ENCODE measurements around the gene PHYH. TPM values are rescaled to one million over a fixed set of nuclear protein-coding genes. Genes with fewer than 3 reads are reported as not detected.

PHYH gene
- total RNA-seq, 2 experiments from 2014 or later = 8.5 to 10.0 TPM

DNA sequence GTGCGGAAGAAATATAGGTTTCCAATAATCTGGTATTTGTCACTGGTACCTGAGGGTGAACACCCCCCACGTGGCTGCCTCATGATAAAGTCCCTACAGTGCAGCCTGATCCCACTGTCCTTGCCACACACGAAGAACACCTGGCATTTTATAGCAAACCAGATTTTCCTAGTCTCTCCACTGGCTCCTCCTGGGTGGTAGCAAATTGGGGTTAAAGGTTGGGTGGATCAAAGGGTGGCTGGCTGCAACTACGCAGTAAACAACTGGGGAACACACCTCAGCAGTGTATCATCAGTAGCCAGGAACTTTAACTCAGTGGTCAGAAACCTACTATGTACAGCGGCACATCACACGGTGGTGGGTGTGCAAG is 37.9 kb upstream of the PHYH start:
- H3K27ac Mint-ChIP-seq = no peak overlapping the region

GRCh38 chr10:13337128-13337826 is 37.4 kb upstream of the PHYH start:
- Histone ChIP-seq H3K4me3 (ENCODE audit: low read length) (no peak overlapping the region), H3K36me3 (ENCODE audit: insufficient read depth, low read length) (peaks cover 39% of the 10 kb centered on the region), H3K4me1 (ENCODE audit: insufficient read depth, low read length) (peaks cover 11% of the 10 kb centered on the region), H3K27ac (ENCODE audit: low read depth in 1 of 2, low read length in 2 of 2) (no peak overlapping the region), H3K9me3 (ENCODE audit: control insufficient read depth in 1 of 2, insufficient read depth in 1 of 2, low read length in 2 of 2) (no peaks in the 10 kb centered on the region), H3K27me3 (ENCODE audit: control insufficient read depth in 1 of 2, insufficient read depth in 2 of 2, low read length in 2 of 2) (no peaks in the 10 kb centered on the region)
- Mint-ChIP-seq H3K27ac (no peak overlapping the region), H3K4me3 (no peak overlapping the region), H3K36me3 (ENCODE audit: low read depth) (peaks cover 65% of the 10 kb centered on the region), H3K9me3 (no peaks in the 10 kb centered on the region), H3K4me1 (ENCODE audit: low read depth) (peaks cover 38% of the 10 kb centered on the region), H3K27me3 (no peaks in the 10 kb centered on the region)
- DNase-seq (no peak), ATAC-seq (ENCODE audit: poor library complexity) (no peak)
- ChIA-PET CTCF (interaction anchor here (1.3 kb wide), 1 partner anchor 35 kb away, joined by 4 read pairs; no protein-coding TSS in a partner anchor), POLR2A (interaction anchor here (1.0 kb wide), 1 partner anchor 11 kb away, joined by 3 read pairs; no protein-coding TSS in a partner anchor)
- intact Hi-C loops (cut with DNase I, micrococcal nuclease) = no loop called here
- no peak for TF ChIP-seq CTCF (IDR thresholded peaks at IDR 0.05)

More for the DNA sequence above, 37.9 kb upstream of the PHYH start:
- Histone ChIP-seq H3K27me3 (ENCODE audit: control insufficient read depth in 1 of 2, insufficient read depth in 2 of 2, low read length in 2 of 2) (no peaks in the 10 kb centered on the region), H3K4me3 (ENCODE audit: low read length) (no peak overlapping the region), H3K36me3 (ENCODE audit: insufficient read depth, low read length) (peaks cover 34% of the 10 kb centered on the region), H3K27ac (ENCODE audit: low read depth in 1 of 2, low read length in 2 of 2) (no peak overlapping the region), H3K9me3 (ENCODE audit: control insufficient read depth in 1 of 2, insufficient read depth in 1 of 2, low read length in 2 of 2) (no peaks in the 10 kb centered on the region), H3K4me1 (ENCODE audit: insufficient read depth, low read length) (peaks cover 11% of the 10 kb centered on the region)
- no peak for TF ChIP-seq CTCF (IDR thresholded peaks at IDR 0.05)
- ChIA-PET POLR2A (no interaction called here), CTCF (no interaction called here)
- no peak for ATAC-seq (ENCODE audit: poor library complexity)
- H3K4me3 Mint-ChIP-seq = no peak overlapping the region
- intact Hi-C loops (cut with DNase I, micrococcal nuclease) = no loop called here
- H3K36me3 Mint-ChIP-seq (ENCODE audit: low read depth) = peaks cover 63% of the 10 kb centered on the region
- no peaks in the 10 kb centered on the region for H3K27me3 Mint-ChIP-seq
- H3K9me3 Mint-ChIP-seq = no peaks in the 10 kb centered on the region
- peaks cover 42% of the 10 kb centered on the region for H3K4me1 Mint-ChIP-seq (ENCODE audit: low read depth)
- DNase-seq = no peak

DNA sequence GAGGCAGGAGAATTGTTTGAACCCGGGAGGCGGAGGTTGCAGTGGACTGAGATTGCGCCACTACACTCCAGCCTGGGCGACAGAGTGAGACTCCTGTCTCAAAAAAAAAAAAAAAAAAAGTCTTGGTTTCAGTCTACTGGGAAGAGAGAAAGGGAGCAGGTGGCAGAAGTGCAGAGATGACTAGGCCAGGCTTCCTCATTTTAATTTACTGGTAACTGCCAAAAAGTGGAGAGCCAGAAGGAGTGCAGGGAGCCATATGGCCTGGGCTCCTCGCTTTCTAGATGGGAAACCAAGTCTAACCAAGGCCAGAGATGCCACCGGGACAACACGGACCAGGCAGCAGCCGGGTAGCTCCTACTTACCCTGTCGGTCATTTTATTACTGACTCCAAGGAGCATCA is 36.0 kb upstream of the PHYH start:
- Mint-ChIP-seq H3K27me3 (no peaks in the 10 kb centered on the region), H3K36me3 (ENCODE audit: low read depth) (peaks cover 79% of the 10 kb centered on the region), H3K27ac (no peak overlapping the region), H3K9me3 (no peaks in the 10 kb centered on the region), H3K4me1 (ENCODE audit: low read depth) (peaks cover 30% of the 10 kb centered on the region), H3K4me3 (no peak overlapping the region)
- POLR2A ChIA-PET = interaction anchor here (2.1 kb wide), 1 partner anchor 34 kb away, joined by 7 read pairs; no protein-coding TSS in a partner anchor
- TF ChIP-seq CTCF (IDR thresholded peaks at IDR 0.05) = no peak
- Histone ChIP-seq H3K4me3 (ENCODE audit: low read length) (no peak overlapping the region), H3K36me3 (ENCODE audit: insufficient read depth, low read length) (peaks cover 50% of the 10 kb centered on the region), H3K9me3 (ENCODE audit: control insufficient read depth in 1 of 2, insufficient read depth in 1 of 2, low read length in 2 of 2) (no peaks in the 10 kb centered on the region), H3K27ac (ENCODE audit: low read depth in 1 of 2, low read length in 2 of 2) (no peak overlapping the region), H3K27me3 (ENCODE audit: control insufficient read depth in 1 of 2, insufficient read depth in 2 of 2, low read length in 2 of 2) (no peaks in the 10 kb centered on the region), H3K4me1 (ENCODE audit: insufficient read depth, low read length) (peaks cover 8% of the 10 kb centered on the region)
- CTCF ChIA-PET = no interaction called here
- intact Hi-C loops (cut with DNase I, micrococcal nuclease) = no loop called here
- no peak for ATAC-seq (ENCODE audit: poor library complexity)
- DNase-seq = no peak

Measured in CD4-positive, alpha-beta T cell (primary cell).